IPS-20b (cell line): ENCODE data around the gene ZNF547.
A peak's percentile ranks its signal among the peaks of the same experiment; 100 is the strongest.

Experiments used
- H3K27ac ChIP-seq: one replicate; pipeline ENCODE4 v1.5.1; 2013; ENCODE audit warnings: low read length
- H3K27me3 ChIP-seq: 2 replicates; pipeline ENCODE4 v1.6.1; 2013; ENCODE audit warnings: mild to moderate bottlenecking, low read length, inconsistent platforms; ENCODE audit not compliant: insufficient read depth
- H3K36me3 ChIP-seq: 2 replicates; pipeline ENCODE4 v1.6.1; 2013; ENCODE audit warnings: low read depth, mild to moderate bottlenecking, inconsistent platforms, low read length, moderate library complexity; ENCODE audit not compliant: insufficient read depth
- H3K4me1 ChIP-seq: 2 replicates; pipeline ENCODE4 v1.6.1; 2013; ENCODE audit warnings: mild to moderate bottlenecking, control low read depth, inconsistent platforms, low read length, moderate library complexity; ENCODE audit not compliant: insufficient read depth
- H3K4me3 ChIP-seq: 2 replicates; pipeline ENCODE4 v1.5.1; 2013; ENCODE audit warnings: mild to moderate bottlenecking, low read length, inconsistent platforms
- H3K9ac ChIP-seq: 2 replicates; pipeline ENCODE4 v1.6.1; 2013; ENCODE audit warnings: low read depth, mild to moderate bottlenecking, inconsistent platforms, low read length, moderate library complexity
- H3K9me3 ChIP-seq: 2 replicates; pipeline ENCODE4 v1.6.1; 2013; ENCODE audit warnings: mild to moderate bottlenecking, low read depth, low read length, inconsistent platforms; ENCODE audit not compliant: insufficient read depth

ZNF547 gene

DNA sequence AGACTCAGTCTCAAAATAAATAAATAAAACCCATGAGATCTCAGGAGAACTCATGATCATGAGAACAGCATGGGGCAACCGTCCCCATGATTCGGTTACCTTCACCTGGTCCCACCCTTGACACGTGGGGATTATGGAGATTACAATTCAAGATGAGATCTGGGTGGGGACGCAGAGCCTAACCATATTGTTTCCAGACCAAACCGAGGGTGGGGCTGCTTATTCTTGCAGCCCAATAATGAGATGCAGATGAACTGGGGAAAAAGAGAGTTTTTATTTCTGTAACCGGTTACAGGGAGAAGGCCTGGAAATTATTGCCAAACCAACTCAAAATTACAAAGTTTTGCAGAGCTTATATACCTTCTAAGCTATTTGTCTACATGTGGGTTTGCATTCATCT lies 12.8 kb downstream of the ZNF547 start:
- Histone ChIP-seq H3K4me3 (no peak overlapping the region), H3K9me3 (peaks cover 61% of the 10 kb centered on the region), H3K9ac (no peak overlapping the region), H3K4me1 (no peaks in the 10 kb centered on the region), H3K27me3 (no peaks in the 10 kb centered on the region), H3K36me3 (peaks cover 40% of the 10 kb centered on the region; the same call in 1 of the 2 replicates), H3K27ac (no peak overlapping the region)

- no peak overlapping the region for H3K27ac ChIP-seq
- no peak overlapping the region for H3K4me3 ChIP-seq
- peaks cover 35% of the 10 kb centered on the region; the same call in 1 of the 2 replicates for H3K36me3 ChIP-seq
- no peak overlapping the region for H3K9ac ChIP-seq
- H3K9me3 ChIP-seq, result peaks cover 57% of the 10 kb centered on the region
- H3K27me3 ChIP-seq, result no peaks in the 10 kb centered on the region
- H3K4me1 ChIP-seq, result no peaks in the 10 kb centered on the region
Observed at GRCh38 chr19:57377498-57378146, 14.3 kb downstream of the ZNF547 start.

DNA sequence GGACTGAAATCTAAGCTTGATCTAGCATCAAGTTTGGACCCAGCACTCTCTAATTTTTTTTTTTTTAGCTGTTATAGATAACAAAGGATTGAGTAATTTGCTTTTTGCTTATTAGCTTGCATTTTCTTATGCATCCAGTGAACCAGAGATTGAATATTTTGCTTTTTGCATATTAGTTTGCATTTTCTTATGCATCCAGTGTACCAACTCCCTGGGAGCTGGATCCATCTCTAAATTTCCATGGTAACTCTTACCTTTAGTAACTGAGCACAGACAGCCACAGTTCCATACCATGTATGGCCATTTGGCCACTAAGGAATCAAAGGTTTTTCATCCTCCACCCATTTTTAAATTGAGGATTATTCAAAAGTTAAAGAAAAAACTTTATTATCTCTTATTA lies 17.6 kb downstream of the ZNF547 start:
- no peaks in the 10 kb centered on the region for H3K27me3 ChIP-seq
- H3K36me3 ChIP-seq, result peaks cover 19% of the 10 kb centered on the region; the same call in 1 of the 2 replicates
- H3K9me3 ChIP-seq, result peaks cover 36% of the 10 kb centered on the region
- no peak overlapping the region for H3K27ac ChIP-seq
- H3K9ac ChIP-seq, result no peak overlapping the region
- no peaks in the 10 kb centered on the region for H3K4me1 ChIP-seq
- no peak overlapping the region for H3K4me3 ChIP-seq

- no peaks in the 10 kb centered on the region for H3K27me3 ChIP-seq
- H3K9me3 ChIP-seq, result peaks cover 22% of the 10 kb centered on the region
- no peak overlapping the region for H3K27ac ChIP-seq
- H3K4me1 ChIP-seq, result no peaks in the 10 kb centered on the region
- no peak overlapping the region for H3K4me3 ChIP-seq
- H3K36me3 ChIP-seq, result peaks cover 6% of the 10 kb centered on the region; the same call in 1 of the 2 replicates
- no peak overlapping the region for H3K9ac ChIP-seq
Observed at GRCh38 chr19:57382806-57383488, 19.6 kb downstream of the ZNF547 start.

- peak overlapping the region; percentile 26 for H3K27ac ChIP-seq
- H3K27me3 ChIP-seq, result no peaks in the 10 kb centered on the region
- no peaks in the 10 kb centered on the region for H3K4me1 ChIP-seq
- no peaks in the 10 kb centered on the region for H3K9me3 ChIP-seq
- peaks cover 1% of the 10 kb centered on the region; the same call in 1 of the 2 replicates for H3K36me3 ChIP-seq
- peak overlapping the region; percentile 36; the same call in 1 of the 2 replicates for H3K9ac ChIP-seq
- peak overlapping the region; percentile 53 for H3K4me3 ChIP-seq
Observed at GRCh38 chr19:57389194-57389729, 25.9 kb downstream of the ZNF547 start.

GRCh38 chr19:57389730-57390598 lies 26.6 kb downstream of the ZNF547 start, which contains the start of gene ZNF548:
ZNF548 (plus strand) TSS chr19:57389854; CDS start chr19:57390100, 246 bp downstream.
- Histone ChIP-seq H3K27ac (peak within 1 kb of the TSS; percentile 26), H3K9ac (peak within 1 kb of the TSS; percentile 88), H3K36me3 (peaks cover 4% of the 10 kb centered on the region; the same call in 1 of the 2 replicates), H3K4me3 (peak within 1 kb of the TSS; percentile 92), H3K4me1 (no peaks in the 10 kb centered on the region), H3K9me3 (no peaks in the 10 kb centered on the region), H3K27me3 (no peaks in the 10 kb centered on the region)

- Histone ChIP-seq H3K9me3 (peaks cover 9% of the 10 kb centered on the region), H3K4me3 (no peak overlapping the region), H3K27ac (no peak overlapping the region), H3K4me1 (no peaks in the 10 kb centered on the region), H3K27me3 (no peaks in the 10 kb centered on the region), H3K36me3 (peaks cover 27% of the 10 kb centered on the region), H3K9ac (no peak overlapping the region)
Observed at GRCh38 chr19:57395710-57396109, 32.4 kb downstream of the ZNF547 start.

- peaks cover 20% of the 10 kb centered on the region for H3K9me3 ChIP-seq
Observed at GRCh38 chr19:57398868-57399267, 35.5 kb downstream of the ZNF547 start.

GRCh38 chr19:57403737-57404563 lies 40.6 kb downstream of the ZNF547 start:
- H3K4me1 ChIP-seq, result no peaks in the 10 kb centered on the region
- H3K27me3 ChIP-seq, result no peaks in the 10 kb centered on the region
- H3K36me3 ChIP-seq, result peaks cover 9% of the 10 kb centered on the region

More at GRCh38 chr19:57398868-57399267, 35.5 kb downstream of the ZNF547 start:
- Histone ChIP-seq H3K9ac (no peak overlapping the region), H3K27me3 (no peaks in the 10 kb centered on the region), H3K27ac (no peak overlapping the region), H3K4me3 (no peak overlapping the region), H3K36me3 (peaks cover 27% of the 10 kb centered on the region), H3K4me1 (no peaks in the 10 kb centered on the region)

DNA sequence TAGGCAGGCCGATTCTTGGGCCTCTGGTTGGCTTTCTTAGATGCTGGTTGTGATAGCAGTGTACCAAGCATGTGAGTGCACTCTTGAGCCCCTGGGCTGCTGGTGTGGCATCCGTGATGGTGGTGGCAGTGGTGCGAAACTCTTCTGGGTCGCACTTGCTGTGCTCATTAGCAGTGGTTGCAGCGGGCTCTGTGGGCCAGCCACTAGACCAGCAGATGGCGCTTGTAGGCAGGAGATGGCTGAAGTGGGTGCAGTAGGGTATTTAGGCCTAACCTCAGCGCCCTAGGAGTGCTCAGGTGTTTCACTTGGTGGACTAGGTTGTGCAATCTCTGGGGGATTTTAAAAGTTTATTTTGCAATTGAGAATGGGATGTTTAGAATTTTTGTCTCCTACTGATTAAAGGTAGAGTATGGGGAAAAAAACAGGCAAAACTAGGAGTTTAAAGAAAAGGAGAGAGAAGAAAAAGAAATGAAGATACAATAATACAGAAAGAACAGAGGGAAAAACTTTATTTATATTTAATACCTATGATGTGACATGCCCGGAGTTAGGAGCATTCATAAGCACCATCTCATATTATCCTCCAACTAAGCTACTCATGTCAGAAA lies 43.3 kb downstream of the ZNF547 start:
- Histone ChIP-seq H3K36me3 (no peaks in the 10 kb centered on the region), H3K9me3 (peaks cover 11% of the 10 kb centered on the region; the same call in 1 of the 2 replicates), H3K4me1 (no peaks in the 10 kb centered on the region), H3K27ac (no peak overlapping the region), H3K9ac (no peak overlapping the region), H3K4me3 (no peak overlapping the region), H3K27me3 (no peaks in the 10 kb centered on the region)

More at GRCh38 chr19:57403737-57404563, 40.6 kb downstream of the ZNF547 start:
- Histone ChIP-seq H3K27ac (no peak overlapping the region), H3K9me3 (peaks cover 14% of the 10 kb centered on the region; the same call in 1 of the 2 replicates), H3K4me3 (no peak overlapping the region), H3K9ac (no peak overlapping the region)
